ENCODE measurements around the gene OSBPL2. TPM values are rescaled to one million over a fixed set of nuclear protein-coding genes. Genes with fewer than 3 reads are reported as not detected.

OSBPL2 gene
- total and polyA plus RNA-seq, 10 donors: 9.2 to 81.7 (median 48.4) TPM

GRCh38 chr20:62246872-62247652 lies 8.7 kb downstream of the OSBPL2 start:
- TF ChIP-seq CTCF (IDR thresholded peaks at IDR 0.05 in 8 of 11, conservative IDR thresholded peaks at IDR 0.05 in 3 of 11) (no peak), POLR2AphosphoS5 (IDR thresholded peaks at IDR 0.05) (peak in 2 of 3 donors; percentile 26 to 42)

GRCh38 chr20:62248890-62249560 lies 10.7 kb downstream of the OSBPL2 start:
- H3K27me3 ChIP-seq (replicated peaks in 1 of 7): no peaks in the 10 kb centered on the region
- no peak for DNase-seq
- H3K36me3 ChIP-seq: peaks cover 0 to 43% (median 2%) of the 10 kb centered on the region in 6 donors
- no peak overlapping the region for H3K27ac ChIP-seq
- TF ChIP-seq POLR2A (IDR thresholded peaks at IDR 0.05) (no peak), POLR2AphosphoS5 (IDR thresholded peaks at IDR 0.05) (no peak), CTCF (IDR thresholded peaks at IDR 0.05 in 8 of 11, conservative IDR thresholded peaks at IDR 0.05 in 3 of 11) (no peak)
- no peaks in the 10 kb centered on the region for H3K9me3 ChIP-seq
- H3K4me3 ChIP-seq: no peak overlapping the region
- intact Hi-C loops (cut with DNase I; ENCODE audit: low total_unique reads): loop anchor here (10.0 kb wide), 1 partner anchor 64 kb away; the partner anchor contains the start of gene MTG2
- peaks cover 9 to 88% (median 63%) of the 10 kb centered on the region in 6 donors for H3K4me1 ChIP-seq
- 59 to 71% (median 64%) methylated on average over 6 of the region's 6 CpGs for WGBS, 5 donors

More at GRCh38 chr20:62246872-62247652, 8.7 kb downstream of the OSBPL2 start:
- Histone ChIP-seq H3K4me1 (peaks cover 12 to 100% (median 75%) of the 10 kb centered on the region in 6 donors), H3K4me3 (no peak overlapping the region), H3K9me3 (no peaks in the 10 kb centered on the region), H3K27me3 (replicated peaks in 1 of 7) (no peaks in the 10 kb centered on the region), H3K27ac (peak overlapping the region in 1 of 8 donors; percentile 1), H3K36me3 (peaks cover 0 to 46% (median 2%) of the 10 kb centered on the region in 6 donors)
- DNase-seq: no peak
- intact Hi-C loops (cut with DNase I; ENCODE audit: low total_unique reads): loop anchor here (10.0 kb wide), 1 partner anchor 62 kb away; the partner anchor contains the start of gene MTG2
- 70 to 86% (median 80%) methylated on average over 16 to 22 of the region's 22 CpGs for WGBS, 5 donors

DNA sequence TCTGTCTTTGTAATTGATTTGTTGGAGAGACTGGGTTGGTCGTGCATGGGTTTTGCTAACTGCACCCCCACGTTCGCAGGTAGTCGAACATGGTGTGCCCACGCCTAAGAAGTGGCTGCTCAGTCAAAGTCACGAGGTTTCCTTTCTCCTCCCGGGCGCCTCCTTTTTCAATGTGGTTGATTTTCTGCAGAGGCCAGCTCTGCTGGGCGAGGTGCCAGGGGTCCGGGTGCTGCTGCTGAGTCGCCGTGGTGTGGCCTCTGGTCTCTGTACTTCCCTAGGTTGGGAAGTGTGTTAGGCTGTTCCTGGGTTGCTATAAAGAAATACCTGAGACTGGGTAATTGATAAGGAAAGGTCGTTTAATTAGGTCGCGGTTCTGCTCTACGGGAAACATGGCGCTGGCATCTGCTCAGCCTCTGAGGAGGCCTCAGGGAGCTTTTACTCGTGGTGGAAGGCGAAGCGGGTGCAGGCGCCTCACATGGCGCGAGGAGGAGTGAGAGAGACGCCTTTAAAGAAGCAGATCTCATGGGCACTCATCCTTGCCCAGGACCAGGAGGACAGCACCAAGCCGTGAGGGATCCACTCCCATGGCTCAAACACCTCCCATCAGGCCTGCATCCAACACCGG lies 14.1 kb downstream of the OSBPL2 start:
- no peak overlapping the region for H3K27ac ChIP-seq
- peaks cover 0 to 52% (median 17%) of the 10 kb centered on the region in 6 donors for H3K36me3 ChIP-seq
- TF ChIP-seq POLR2AphosphoS5 (IDR thresholded peaks at IDR 0.05) (no peak), CTCF (IDR thresholded peaks at IDR 0.05 in 8 of 11, conservative IDR thresholded peaks at IDR 0.05 in 3 of 11) (no peak), POLR2A (IDR thresholded peaks at IDR 0.05) (no peak)
- intact Hi-C loops (cut with DNase I; ENCODE audit: low total_unique reads): no loop called here
- no peaks in the 10 kb centered on the region for H3K9me3 ChIP-seq
- no peak for DNase-seq
- no peak overlapping the region for H3K4me3 ChIP-seq
- H3K4me1 ChIP-seq: peaks cover 6 to 54% (median 40%) of the 10 kb centered on the region in 6 donors
- H3K27me3 ChIP-seq (replicated peaks in 1 of 7): no peaks in the 10 kb centered on the region
- 82 to 89% (median 88%) methylated on average over 25 to 26 of the region's 26 CpGs for WGBS, 5 donors

Measured in spleen (tissue), 11 donors.